ENCODE measurements around the gene GEMIN7. TPM values are rescaled to one million over a fixed set of nuclear protein-coding genes. Genes with fewer than 3 reads are reported as not detected.
A peak's percentile ranks its signal among the peaks of the same experiment; 100 is the strongest.

GEMIN7 gene
- total and polyA plus RNA-seq, 2 of the 13 experiments (the other 11 are each of a cell fraction or from before 2014, with no cell fraction given): 24.1 to 30.6 TPM

GRCh38 chr19:45079063-45079910 lies at the start of gene GEMIN7 (continued):
- no peak for TF ChIP-seq ZNF646 (CRISPR knock-in tag; IDR thresholded peaks at IDR 0.05)
- no peak for TF ChIP-seq ZNF841 (CRISPR knock-in tag; IDR thresholded peaks at IDR 0.05; ENCODE audit: borderline replicate concordance)
- TF ChIP-seq POLR2G (IDR thresholded peaks at IDR 0.05; ENCODE audit: low read depth, low read length): peak; percentile 81
- no peak for TF ChIP-seq PRMT3 (CRISPR knock-in tag; IDR thresholded peaks at IDR 0.05; ENCODE audit: borderline replicate concordance, low read depth)
- TF ChIP-seq ASH2L (IDR thresholded peaks at IDR 0.05; ENCODE audit: insufficient read length, low read depth, low read length): peak; percentile 93
- no peak for TF ChIP-seq NFIC (IDR thresholded peaks at IDR 0.05; ENCODE audit: low read length)
- no peak for TF ChIP-seq ZNF644 (CRISPR knock-in tag; IDR thresholded peaks at IDR 0.05; ENCODE audit: low read depth)
- 0 out of 2 replicates have a peak, but pooled peaks have one; percentile 83 for TF ChIP-seq ZNF83 (CRISPR knock-in tag; IDR thresholded peaks at IDR 0.05; ENCODE audit: borderline replicate concordance)
- peak; percentile 81 for TF ChIP-seq RAD21 (CRISPR knock-in tag; IDR thresholded peaks at IDR 0.05)
- peak; percentile 92 for TF ChIP-seq NKX3-1 (CRISPR knock-in tag; IDR thresholded peaks at IDR 0.05)
- TF ChIP-seq ATF7-NPFF (CRISPR knock-in tag; IDR thresholded peaks at IDR 0.05; ENCODE audit: low read depth): peak; percentile 96
- peak; percentile 99 for TF ChIP-seq ZNF556 (CRISPR knock-in tag; IDR thresholded peaks at IDR 0.05; ENCODE audit: borderline replicate concordance)
- TF ChIP-seq ZNF335 (CRISPR knock-in tag; IDR thresholded peaks at IDR 0.05): peak; percentile 53; the same call in 1 of the 2 replicates
- TF ChIP-seq THRA (CRISPR knock-in tag; IDR thresholded peaks at IDR 0.05; ENCODE audit: borderline replicate concordance): peak; percentile 81
- peak; percentile 77 for TF ChIP-seq BCL3 (CRISPR knock-in tag; IDR thresholded peaks at IDR 0.05)
- peak; percentile 72 for TF ChIP-seq ZBTB14 (CRISPR knock-in tag; IDR thresholded peaks at IDR 0.05)
- TF ChIP-seq ZC3H13 (CRISPR knock-in tag; IDR thresholded peaks at IDR 0.05): peak; percentile 90
- TF ChIP-seq ZNF746 (CRISPR knock-in tag; IDR thresholded peaks at IDR 0.05): peak; percentile 24; the same call in 1 of the 2 replicates
